HG02798 (cell line): ENCODE results near the gene L1CAM.

Experiments
- ATAC-seq: cut with Tn5 transposase; IDR thresholded peaks from one replicate; pipeline ENCODE4 v1.9.1; 2021; ENCODE audit warnings: mild to moderate bottlenecking; ENCODE audit not compliant: unreplicated experiment, poor library complexity

The L1CAM gene

GRCh38 chrX:153924149-153924861 is 38.3 kb upstream of the L1CAM start:
- ATAC-seq, result no peak

GRCh38 chrX:153922932-153923857 is 37.2 kb upstream of the L1CAM start:
- no peak for ATAC-seq

GRCh38 chrX:153921511-153922446 is 35.8 kb upstream of the L1CAM start:
- ATAC-seq, result no peak

GRCh38 chrX:153921070-153921469 is 35.1 kb upstream of the L1CAM start:
- ATAC-seq, result no peak

- no peak for ATAC-seq
These were observed 34.6 kb upstream of the L1CAM start for GRCh38 chrX:153920546-153920945.

- no peak for ATAC-seq
These were observed 33.3 kb upstream of the L1CAM start for GRCh38 chrX:153919281-153919680.

GRCh38 chrX:153917869-153918268 is 31.9 kb upstream of the L1CAM start:
- ATAC-seq, result no peak

GRCh38 chrX:153913701-153914100 is 27.7 kb upstream of the L1CAM start:
- ATAC-seq, result no peak

- ATAC-seq, result no peak
These were observed 27.2 kb upstream of the L1CAM start for GRCh38 chrX:153913211-153913610.

GRCh38 chrX:153911798-153912197 is 25.8 kb upstream of the L1CAM start:
- no peak for ATAC-seq

- ATAC-seq, result no peak
These were observed 24.5 kb upstream of the L1CAM start for GRCh38 chrX:153910446-153910845.

GRCh38 chrX:153909980-153910360 is 24.0 kb upstream of the L1CAM start:
- ATAC-seq, result no peak

- peak; percentile 57 for ATAC-seq
These were observed 23.3 kb upstream of the L1CAM start for GRCh38 chrX:153909024-153909979.

GRCh38 chrX:153908219-153908860 is 22.4 kb upstream of the L1CAM start:
- no peak for ATAC-seq

- ATAC-seq, result no peak
These were observed 21.5 kb upstream of the L1CAM start for GRCh38 chrX:153907456-153907855.

- ATAC-seq, result no peak
These were observed 20.3 kb upstream of the L1CAM start for GRCh38 chrX:153906126-153906917.

- no peak for ATAC-seq
These were observed 19.6 kb upstream of the L1CAM start for GRCh38 chrX:153905481-153906095.
